HUDEP-2 (cell line): ENCODE data around the gene WNT5B.
A peak's percentile ranks its signal among the peaks of the same experiment; 100 is the strongest.

ENCODE experiments used
- DNase-seq, 76 experiments: peaks; one replicate each; lab custom pipeline; 2025; ENCODE audit not compliant: unreplicated experiment in 76 of 76; lab: John Stamatoyannopoulos, UW

WNT5B gene

GRCh38 chr12:1628666-1629337 lies at the start of gene WNT5B:
Gene WNT5B, plus strand, starts transcription at chr12:1629231. Its CDS starts 2,124 bp downstream, at chr12:1631355.
- no peak for DNase-seq

DNA sequence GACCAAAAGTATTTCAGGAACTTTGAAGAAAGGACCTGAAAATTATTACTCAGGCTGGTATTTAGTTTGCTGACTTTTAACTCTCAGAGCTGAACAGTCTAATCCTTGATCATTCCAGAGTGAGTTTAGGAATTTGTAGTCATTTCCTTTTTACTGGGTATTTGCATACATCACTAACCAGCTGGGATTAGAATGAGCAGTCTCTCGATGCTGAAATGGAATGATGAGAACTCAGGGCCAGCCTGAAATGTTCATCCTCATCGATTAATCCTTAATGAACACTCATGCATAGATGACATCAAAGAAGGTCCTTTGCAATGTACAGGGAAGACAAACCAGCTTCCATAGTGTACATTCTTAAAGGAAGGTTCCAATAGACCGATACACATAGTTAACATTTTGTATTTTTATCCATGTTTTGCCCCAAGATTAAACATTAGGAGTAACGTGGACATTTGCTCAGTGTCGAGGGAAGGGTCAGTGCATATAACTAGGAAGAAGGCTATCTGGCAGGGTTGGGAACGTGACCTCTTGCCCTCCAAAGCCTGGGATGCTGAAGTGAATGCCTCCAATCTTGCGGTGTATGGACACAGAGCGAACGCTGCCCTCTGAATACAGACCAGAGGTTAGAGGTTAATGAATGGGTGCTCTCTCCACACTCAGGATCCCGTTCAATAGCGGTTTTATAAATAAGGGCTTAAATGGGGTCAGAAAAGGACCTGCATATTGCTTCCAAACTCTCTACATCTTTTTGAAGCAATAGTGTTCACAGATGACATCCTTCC lies 49.2 kb upstream of the WNT5B start:
- DNase-seq: no peak

DNA sequence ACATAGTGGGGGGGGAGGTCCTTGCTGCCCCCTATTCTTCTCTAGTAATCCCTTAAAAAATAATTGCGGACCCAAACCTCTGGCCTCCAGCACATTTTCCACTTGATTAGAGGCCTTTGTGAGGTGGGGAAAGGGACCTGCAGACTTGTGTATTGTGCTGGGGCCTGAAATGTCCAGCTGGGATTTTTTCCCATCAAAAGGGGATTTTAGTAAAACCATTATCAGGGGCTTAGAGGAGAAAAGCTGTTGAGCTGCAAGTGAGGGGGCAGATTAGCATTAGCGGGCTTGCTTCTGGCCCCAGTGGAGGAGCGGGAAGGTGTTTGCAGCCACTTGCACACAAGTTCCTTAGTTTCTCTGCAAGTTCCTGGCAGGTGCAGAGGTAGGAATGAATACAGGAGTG lies 48.5 kb upstream of the WNT5B start:
- DNase-seq: no peak

DNA sequence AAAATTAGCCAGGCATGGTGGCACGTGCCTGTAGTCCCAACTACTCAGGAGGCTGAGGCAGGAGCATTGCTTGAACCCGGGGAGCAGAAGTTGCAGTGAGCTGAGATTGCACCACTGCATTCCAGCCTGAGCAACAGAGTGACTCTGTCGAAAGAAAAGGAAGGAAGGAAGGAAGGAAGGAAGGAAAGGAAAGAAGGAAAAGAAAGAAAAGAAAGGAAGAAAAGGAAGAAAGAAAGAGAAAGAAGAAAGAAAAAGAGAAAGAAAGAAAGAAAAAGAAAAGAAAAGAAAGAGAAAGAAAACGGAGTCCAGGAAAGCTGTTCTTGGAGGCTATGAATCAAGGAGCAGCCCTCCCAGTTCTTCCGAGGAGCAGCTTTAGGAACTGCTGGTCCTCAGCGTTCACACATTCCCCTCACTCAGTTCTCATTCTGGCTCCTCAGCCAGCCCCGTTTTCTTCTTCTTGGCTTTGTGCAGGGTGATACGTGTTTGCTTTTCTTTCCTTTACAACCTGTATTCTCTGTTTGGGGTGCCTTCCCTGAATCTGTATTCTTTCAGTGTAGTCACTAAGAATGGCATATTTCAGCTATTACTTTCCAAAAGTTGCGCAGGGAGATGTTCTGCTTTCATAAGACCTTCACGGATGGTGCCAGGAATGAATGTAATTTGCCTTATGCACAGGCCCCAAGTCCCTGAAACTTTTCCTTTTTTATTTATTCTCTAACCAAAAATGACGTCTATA lies 46.9 kb upstream of the WNT5B start:
- DNase-seq: no peak

DNA sequence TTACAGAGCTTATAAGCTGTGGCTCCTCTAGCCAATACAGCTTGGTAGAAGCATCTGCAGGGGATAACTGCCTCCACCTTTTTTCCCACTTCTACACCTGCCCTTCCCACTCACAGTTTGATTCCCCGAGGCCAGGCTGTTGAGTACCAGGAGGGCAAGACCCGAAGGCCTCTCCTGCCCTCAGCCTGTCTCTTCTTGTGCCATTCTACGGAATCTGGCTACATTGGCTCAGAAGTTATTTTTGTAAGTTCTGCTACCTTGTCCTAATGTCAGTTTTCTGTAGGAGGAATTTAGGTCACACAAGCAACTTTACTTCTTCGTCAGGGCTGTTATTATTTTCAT lies 46.4 kb upstream of the WNT5B start:
- DNase-seq: no peak

- peak in 59 of 76 experiments; percentile 7 to 76 (median 47) for DNase-seq
Measured at GRCh38 chr12:1583421-1584078, 45.5 kb upstream of the WNT5B start.

DNA sequence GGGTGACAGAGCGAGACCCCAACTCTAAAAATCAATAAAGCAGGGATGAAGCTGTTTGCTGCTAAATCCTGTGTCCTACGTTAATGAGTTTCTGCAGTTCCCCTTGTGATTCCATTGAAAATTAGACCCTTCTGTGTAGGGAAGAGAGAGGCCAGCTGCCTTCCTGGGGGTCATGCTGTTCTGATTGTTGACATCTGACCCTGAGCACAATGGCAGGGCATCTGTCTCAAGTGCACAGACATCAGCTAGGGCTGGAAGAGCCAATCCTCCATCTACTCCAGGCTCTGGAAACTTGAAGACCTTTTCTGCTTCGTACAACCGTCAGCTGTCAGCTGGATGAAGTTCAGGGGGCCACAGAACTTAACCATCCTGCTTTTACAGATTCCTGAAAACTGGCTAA lies 44.7 kb upstream of the WNT5B start:
- no peak for DNase-seq

- no peak for DNase-seq
Measured at GRCh38 chr12:1587927-1588574, 41.0 kb upstream of the WNT5B start.

GRCh38 chr12:1588575-1588947 lies 40.5 kb upstream of the WNT5B start:
- DNase-seq: no peak

GRCh38 chr12:1590221-1590979 lies 38.6 kb upstream of the WNT5B start:
- DNase-seq: no peak

GRCh38 chr12:1591034-1591433 lies 38.0 kb upstream of the WNT5B start:
- DNase-seq: peak in 5 of 76 experiments; percentile 2 to 42 (median 10)

DNA sequence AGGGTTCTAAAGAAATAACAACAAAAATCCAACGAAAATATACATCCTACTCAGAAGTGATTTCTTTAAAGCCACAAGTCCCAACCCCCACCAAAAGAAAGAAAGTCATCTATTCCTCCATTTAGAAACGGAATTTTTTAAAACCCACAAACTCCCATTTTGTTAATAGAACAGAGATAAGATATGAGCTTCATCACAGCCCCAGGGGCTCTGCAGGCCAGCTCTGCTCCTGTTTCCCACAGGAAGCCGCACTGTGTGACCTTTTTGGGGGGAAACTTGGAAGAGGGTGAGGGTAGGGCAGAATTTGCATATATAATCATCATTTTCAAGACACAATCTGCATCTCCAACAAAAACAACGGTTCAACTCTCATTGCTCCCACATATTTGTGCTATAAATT lies 37.5 kb upstream of the WNT5B start:
- DNase-seq: peak in 1 of 76 experiments; percentile 2

GRCh38 chr12:1592444-1593173 lies 36.4 kb upstream of the WNT5B start:
- peak in 33 of 76 experiments; percentile 9 to 51 (median 27) for DNase-seq

DNA sequence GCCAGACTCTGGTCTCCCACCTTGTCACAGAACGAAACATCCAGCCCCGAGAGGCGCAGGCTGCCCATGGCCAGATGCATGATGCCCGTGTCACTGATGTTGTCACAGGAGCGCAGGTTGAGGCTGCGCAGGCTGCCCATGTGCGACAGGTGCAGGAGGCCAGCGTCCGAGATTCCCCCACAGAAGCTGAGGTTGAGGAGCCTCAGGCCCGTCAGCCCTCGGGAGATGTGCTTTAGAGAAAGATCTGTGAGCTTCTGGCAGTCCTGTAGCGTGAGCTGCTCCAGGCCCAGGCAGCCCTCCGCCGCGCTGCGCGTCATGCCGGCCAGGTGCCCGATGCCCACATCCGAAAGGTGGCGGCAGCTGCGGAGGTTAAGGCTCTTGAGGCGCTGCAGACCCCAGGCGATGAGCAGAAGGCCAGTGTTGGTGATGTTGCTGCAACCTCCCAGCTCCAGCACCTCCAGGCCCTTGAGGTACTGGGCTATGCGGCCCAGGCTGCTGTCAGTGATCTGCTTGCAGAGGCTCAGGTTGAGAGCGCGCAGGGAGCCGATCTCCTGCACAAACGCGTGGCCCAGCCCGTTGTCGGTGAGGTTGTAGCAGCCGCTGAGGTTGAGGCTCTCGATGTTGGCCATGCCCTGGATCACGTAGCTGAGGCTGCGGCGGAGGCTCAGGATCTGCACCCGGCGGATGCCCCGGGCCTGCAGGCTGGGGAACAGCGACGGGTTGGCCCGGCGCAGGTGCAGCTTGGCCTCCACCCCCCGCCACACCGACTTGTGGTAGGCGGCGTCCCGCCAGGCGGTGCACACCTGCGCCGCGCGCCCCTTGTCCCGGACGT lies 35.6 kb upstream of the WNT5B start:
- DNase-seq: peak in 12 of 76 experiments; percentile 10 to 44 (median 24)

DNA sequence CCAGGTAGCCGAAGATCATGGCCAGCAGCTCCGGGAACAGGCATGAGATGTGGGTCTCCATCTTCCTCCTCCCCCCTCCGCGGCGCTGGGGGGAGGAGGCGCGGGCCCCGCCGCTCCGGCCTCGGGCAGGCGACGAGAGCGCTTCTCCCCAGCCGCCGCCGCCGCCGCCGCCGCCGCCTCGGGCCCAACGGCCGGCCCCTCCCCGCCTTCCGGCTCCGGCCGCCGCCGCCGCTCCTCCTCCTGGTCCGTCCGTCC lies 35.1 kb upstream of the WNT5B start:
- DNase-seq: peak in 10 of 76 experiments; percentile 14 to 48 (median 36)

- DNase-seq: peak in 74 of 76 experiments; percentile 44 to 89 (median 77)
Measured at GRCh38 chr12:1594261-1595025, 34.6 kb upstream of the WNT5B start, which contains the start of gene FBXL14. Gene FBXL14, minus strand, starts transcription at chr12:1594581. Its CDS starts 515 bp downstream, at chr12:1594066.

DNA sequence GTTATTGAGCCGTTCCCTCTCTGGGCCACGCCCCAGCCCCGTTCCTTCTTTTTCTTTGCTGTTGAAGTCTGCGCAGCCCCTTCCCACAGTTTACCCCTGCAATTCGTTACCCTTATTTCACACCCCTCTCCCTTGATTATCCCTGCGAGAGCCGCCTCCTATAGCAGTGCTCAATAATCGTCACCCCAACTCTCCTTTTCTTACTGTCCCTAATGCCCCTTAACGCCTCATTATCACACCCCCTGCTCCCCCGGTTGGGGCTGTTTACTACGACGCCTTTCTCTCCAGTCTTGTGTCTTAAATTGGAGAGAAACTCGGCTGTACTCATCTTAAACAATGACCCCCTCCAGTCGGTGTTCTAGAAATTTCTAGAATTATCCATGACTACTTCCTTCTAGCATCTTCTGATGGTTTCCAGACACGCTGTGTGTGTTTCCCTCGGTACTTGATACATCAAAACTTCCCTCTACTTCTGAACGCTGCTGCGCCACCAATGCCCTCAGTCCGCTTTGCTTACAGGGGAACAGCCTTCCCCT lies 33.9 kb upstream of the WNT5B start:
- DNase-seq: no peak
